Spinal cord (tissue), 10 donors: Measurements from ENCODE around the gene TIMM10B. TPM values are rescaled to one million over a fixed set of nuclear protein-coding genes. Genes with fewer than 3 reads are reported as not detected.

Source experiments
- DNase-seq, 6 donors: peaks; one replicate each; pipeline versions ENCODE4 v3.0.0 to v3.0.0-alpha.2; 2013 to 2015; ENCODE audit warnings: low spot score in 6 of 6, low read depth in 4 of 6
- H3K27ac ChIP-seq: one replicate; pipeline ENCODE4 v1.5.1; 2013; ENCODE audit warnings: low read depth, low read length, control low read depth
- H3K27me3 ChIP-seq: one replicate; pipeline ENCODE4 v1.6.1; 2013; ENCODE audit warnings: low read length; ENCODE audit not compliant: control insufficient read depth, insufficient read depth
- H3K36me3 ChIP-seq: one replicate; pipeline ENCODE4 v1.6.1; 2013; ENCODE audit warnings: low read length; ENCODE audit not compliant: control insufficient read depth, insufficient read depth
- H3K4me1 ChIP-seq: one replicate; pipeline ENCODE4 v1.6.1; 2013; ENCODE audit warnings: low read length; ENCODE audit not compliant: control insufficient read depth, insufficient read depth
- H3K4me3 ChIP-seq: one replicate; pipeline ENCODE4 v1.5.1; 2013; ENCODE audit warnings: low read depth, low read length, control low read depth
- H3K9me3 ChIP-seq: one replicate; pipeline ENCODE4 v1.6.1; 2013; ENCODE audit warnings: low read length; ENCODE audit not compliant: control insufficient read depth, insufficient read depth
- WGBS: methylation state at CpG from one replicate; pipeline ENCODE4 v1.1.5; 2013; ENCODE audit warnings: missing lambda C conversion rate; ENCODE audit not compliant: insufficient coverage; 5-methylcytosine and 5-hydroxymethylcytosine counted together
- polyA plus RNA-seq, 2 donors: library from polyadenylated mRNA; unstranded; fragments of 120-200 nt; gene quantifications; one replicate each; pipeline ENCODE4 v1.2.1, GENCODE V29; 2013; ENCODE audit not compliant: insufficient read length in 2 of 2
- total RNA-seq, 2 donors: library from RNA; depleted of rRNA in 1 of 2; stranded (reverse); fragments of 120-200 nt in 1 of 2; fragments of >200 nt in 1 of 2; gene quantifications; one replicate each; pipeline versions ENCODE4 v1.2.3 to v1.2.4, GENCODE V29; 2013 to 2014
- donor health status: healthy.

Gene TIMM10B
- total and polyA plus RNA-seq, 4 donors = 29.9 to 34.8 (median 32.8) TPM

GRCh38 chr11:6443269-6444003 is 37.9 kb upstream of the TIMM10B start:
- H3K27me3 ChIP-seq = no peaks in the 10 kb centered on the region
- no peaks in the 10 kb centered on the region for H3K4me1 ChIP-seq
- peaks cover 5% of the 10 kb centered on the region for H3K36me3 ChIP-seq
- no peaks in the 10 kb centered on the region for H3K9me3 ChIP-seq
- no peak overlapping the region for H3K27ac ChIP-seq
- DNase-seq = peak in 3 of 6 donors; percentile 6 to 67 (median 67)
- WGBS = 23% methylated on average over 5 of the region's 5 CpGs
- no peak overlapping the region for H3K4me3 ChIP-seq

GRCh38 chr11:6448574-6448973 is 32.7 kb upstream of the TIMM10B start:
- Histone ChIP-seq H3K4me3 (no peak overlapping the region), H3K27ac (no peak overlapping the region), H3K36me3 (peaks cover 44% of the 10 kb centered on the region), H3K4me1 (no peaks in the 10 kb centered on the region), H3K9me3 (no peaks in the 10 kb centered on the region), H3K27me3 (no peaks in the 10 kb centered on the region)
- DNase-seq = no peak
- WGBS = no CpG with 5 or more reads among the region's 3 CpGs

GRCh38 chr11:6452219-6452618 is 29.1 kb upstream of the TIMM10B start:
- WGBS = 86% methylated on average over 1 of the region's 3 CpGs
- H3K36me3 ChIP-seq = peaks cover 74% of the 10 kb centered on the region
- no peak overlapping the region for H3K4me3 ChIP-seq
- no peak overlapping the region for H3K27ac ChIP-seq
- H3K27me3 ChIP-seq = no peaks in the 10 kb centered on the region
- DNase-seq = no peak
- H3K9me3 ChIP-seq = no peaks in the 10 kb centered on the region
- H3K4me1 ChIP-seq = no peaks in the 10 kb centered on the region

- Histone ChIP-seq H3K9me3 (no peaks in the 10 kb centered on the region), H3K4me1 (no peaks in the 10 kb centered on the region), H3K4me3 (no peak overlapping the region), H3K36me3 (peaks cover 81% of the 10 kb centered on the region), H3K27ac (no peak overlapping the region), H3K27me3 (no peaks in the 10 kb centered on the region)
- DNase-seq = no peak
- 94% methylated on average over 2 of the region's 2 CpGs for WGBS
Measured at GRCh38 chr11:6453152-6453551, 28.1 kb upstream of the TIMM10B start.

- DNase-seq = no peak
- Histone ChIP-seq H3K36me3 (peaks cover 73% of the 10 kb centered on the region), H3K9me3 (no peaks in the 10 kb centered on the region), H3K4me1 (no peaks in the 10 kb centered on the region), H3K4me3 (no peak overlapping the region), H3K27ac (no peak overlapping the region), H3K27me3 (no peaks in the 10 kb centered on the region)
- 71% methylated on average over 1 of the region's 2 CpGs for WGBS
Measured at GRCh38 chr11:6455070-6455469, 26.2 kb upstream of the TIMM10B start.

- no peak overlapping the region for H3K27ac ChIP-seq
- H3K9me3 ChIP-seq = no peaks in the 10 kb centered on the region
- peaks cover 72% of the 10 kb centered on the region for H3K36me3 ChIP-seq
- H3K4me1 ChIP-seq = no peaks in the 10 kb centered on the region
- WGBS = 96% methylated on average over 56 of the region's 56 CpGs
- H3K4me3 ChIP-seq = no peak overlapping the region
- no peak for DNase-seq
- no peaks in the 10 kb centered on the region for H3K27me3 ChIP-seq
Measured at GRCh38 chr11:6456361-6457073, 24.8 kb upstream of the TIMM10B start.

GRCh38 chr11:6457581-6458320 is 23.6 kb upstream of the TIMM10B start:
- no peak overlapping the region for H3K27ac ChIP-seq
- no peaks in the 10 kb centered on the region for H3K27me3 ChIP-seq
- no peak overlapping the region for H3K4me3 ChIP-seq
- 95% methylated on average over 18 of the region's 26 CpGs for WGBS
- peaks cover 69% of the 10 kb centered on the region for H3K36me3 ChIP-seq
- H3K9me3 ChIP-seq = no peaks in the 10 kb centered on the region
- DNase-seq = no peak
- H3K4me1 ChIP-seq = no peaks in the 10 kb centered on the region

- no peaks in the 10 kb centered on the region for H3K27me3 ChIP-seq
- no peaks in the 10 kb centered on the region for H3K4me1 ChIP-seq
- H3K9me3 ChIP-seq = no peaks in the 10 kb centered on the region
- no peak overlapping the region for H3K27ac ChIP-seq
- no peak for DNase-seq
- H3K36me3 ChIP-seq = peaks cover 71% of the 10 kb centered on the region
- H3K4me3 ChIP-seq = no peak overlapping the region
- 100% methylated on average over 1 of the region's 2 CpGs for WGBS
Measured at GRCh38 chr11:6458352-6459098, 22.8 kb upstream of the TIMM10B start.

- H3K4me3 ChIP-seq = no peak overlapping the region
Measured at GRCh38 chr11:6459099-6459450, 22.2 kb upstream of the TIMM10B start.

More at GRCh38 chr11:6459099-6459450, 22.2 kb upstream of the TIMM10B start:
- no peak for DNase-seq
- Histone ChIP-seq H3K4me1 (no peaks in the 10 kb centered on the region), H3K27ac (no peak overlapping the region), H3K27me3 (no peaks in the 10 kb centered on the region), H3K36me3 (peaks cover 74% of the 10 kb centered on the region), H3K9me3 (no peaks in the 10 kb centered on the region)
- WGBS = 100% methylated on average over 1 of the region's 1 CpG
